ENCODE measurements around the gene TCHH. TPM values are rescaled to one million over a fixed set of nuclear protein-coding genes. Genes with fewer than 3 reads are reported as not detected.
"Not testable (repeated sequence)": the region's sequence is repeated elsewhere in the genome, so short reads cannot be mapped to it uniquely, and the experiment has no call there.

The TCHH gene
- polyA plus RNA-seq, 3 donors, result 0.03 to 0.06 (median 0.04) TPM

- DNase-seq, result peak; percentile 11
Measured at GRCh38 chr1:152112885-152113432, 2.3 kb downstream of the TCHH start.

- peak; percentile 20 for DNase-seq
Measured at GRCh38 chr1:152112101-152112884, 3.0 kb downstream of the TCHH start.

DNA sequence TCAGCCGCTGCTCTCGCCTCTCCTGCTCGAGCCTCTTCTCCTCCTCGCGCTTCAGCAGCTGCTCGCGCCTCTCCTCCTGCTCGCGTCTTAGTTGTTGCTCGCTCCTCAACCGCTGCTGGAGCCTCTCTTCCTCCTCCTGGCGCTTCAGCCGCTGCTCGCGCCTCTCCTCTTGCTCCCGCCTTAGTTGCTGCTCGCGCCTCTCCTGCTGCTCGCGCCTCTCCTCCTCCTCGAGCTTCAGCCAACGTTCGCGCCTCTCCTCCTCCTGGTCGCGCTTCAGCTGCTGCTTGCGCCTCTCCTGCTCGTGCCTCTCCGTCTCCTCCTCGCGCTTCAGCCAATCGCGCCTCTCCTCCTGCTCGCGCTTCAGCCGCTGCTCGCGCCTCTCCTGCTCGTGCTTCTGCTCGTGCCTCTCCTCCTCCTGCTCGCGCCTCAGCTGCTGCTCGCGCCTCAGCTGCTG is 3.7 kb downstream of the TCHH start:
- DNase-seq, result peak; percentile 38

DNA sequence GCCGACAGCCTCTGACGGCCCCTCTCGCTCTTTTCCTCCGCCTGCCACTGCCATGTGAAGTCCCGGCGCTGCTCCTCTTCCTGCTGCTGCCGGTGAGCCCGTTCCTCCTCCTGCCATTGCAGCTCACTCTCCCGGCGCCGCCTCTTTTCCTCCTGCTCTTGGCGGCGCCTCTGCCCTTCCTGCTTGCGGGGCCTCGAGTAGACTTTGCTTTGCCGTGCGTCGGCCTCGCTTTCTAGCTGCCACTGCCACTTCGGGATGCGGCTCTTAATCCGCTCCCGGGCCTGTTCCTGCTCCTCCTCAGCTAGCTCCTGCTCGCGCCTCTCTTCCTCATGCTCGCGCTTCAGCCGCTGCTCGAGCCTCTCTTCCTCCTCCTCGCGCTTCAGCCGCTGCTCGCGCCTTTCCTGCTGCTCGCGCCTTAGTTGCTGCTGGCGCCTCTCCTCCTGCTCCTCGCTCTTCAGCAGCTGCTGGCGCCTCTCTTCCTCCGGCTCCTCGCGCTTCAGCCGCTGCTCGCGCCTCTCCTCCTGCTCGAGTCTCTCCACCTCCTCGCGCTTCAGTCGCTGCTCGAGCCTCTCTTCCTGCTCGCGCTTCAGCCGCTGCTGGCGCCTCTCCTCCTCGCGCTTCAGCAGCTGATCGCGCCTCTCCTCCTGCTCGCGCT is 4.3 kb downstream of the TCHH start:
- peak; percentile 37 for DNase-seq

DNA sequence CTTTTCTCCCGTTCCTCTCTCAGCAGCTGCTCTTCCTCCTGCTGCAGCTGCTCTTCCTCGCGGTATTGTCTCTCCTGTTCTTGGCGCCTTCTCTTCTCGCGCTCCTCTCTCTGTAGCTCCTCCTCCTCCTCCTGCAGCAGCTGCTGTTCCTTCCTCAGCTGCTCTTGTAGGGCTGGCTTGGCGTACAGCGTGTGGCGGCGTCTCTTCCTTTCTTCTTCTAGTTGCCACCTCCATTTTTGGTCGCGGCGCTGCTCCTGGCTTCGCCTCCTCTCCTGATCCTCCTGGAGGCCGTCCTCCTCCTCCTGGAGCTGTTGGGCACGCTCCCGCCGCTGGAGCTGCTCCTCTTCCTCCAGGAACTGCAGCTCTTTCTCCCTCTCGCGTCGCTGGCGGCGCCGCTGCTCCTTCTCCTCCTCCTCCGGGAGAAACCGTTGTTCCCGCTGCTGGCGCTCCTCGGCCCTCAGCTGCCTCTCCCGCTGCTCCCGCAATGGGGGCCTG is 4.8 kb downstream of the TCHH start:
- DNase-seq, result peak; percentile 19

- no peak for DNase-seq
Measured at GRCh38 chr1:152109998-152110294, 5.3 kb downstream of the TCHH start.

GRCh38 chr1:152109231-152109997 is 5.8 kb downstream of the TCHH start:
- DNase-seq, result peak; percentile 20

GRCh38 chr1:152108882-152109222 is 6.4 kb downstream of the TCHH start:
- no peak for DNase-seq

DNA sequence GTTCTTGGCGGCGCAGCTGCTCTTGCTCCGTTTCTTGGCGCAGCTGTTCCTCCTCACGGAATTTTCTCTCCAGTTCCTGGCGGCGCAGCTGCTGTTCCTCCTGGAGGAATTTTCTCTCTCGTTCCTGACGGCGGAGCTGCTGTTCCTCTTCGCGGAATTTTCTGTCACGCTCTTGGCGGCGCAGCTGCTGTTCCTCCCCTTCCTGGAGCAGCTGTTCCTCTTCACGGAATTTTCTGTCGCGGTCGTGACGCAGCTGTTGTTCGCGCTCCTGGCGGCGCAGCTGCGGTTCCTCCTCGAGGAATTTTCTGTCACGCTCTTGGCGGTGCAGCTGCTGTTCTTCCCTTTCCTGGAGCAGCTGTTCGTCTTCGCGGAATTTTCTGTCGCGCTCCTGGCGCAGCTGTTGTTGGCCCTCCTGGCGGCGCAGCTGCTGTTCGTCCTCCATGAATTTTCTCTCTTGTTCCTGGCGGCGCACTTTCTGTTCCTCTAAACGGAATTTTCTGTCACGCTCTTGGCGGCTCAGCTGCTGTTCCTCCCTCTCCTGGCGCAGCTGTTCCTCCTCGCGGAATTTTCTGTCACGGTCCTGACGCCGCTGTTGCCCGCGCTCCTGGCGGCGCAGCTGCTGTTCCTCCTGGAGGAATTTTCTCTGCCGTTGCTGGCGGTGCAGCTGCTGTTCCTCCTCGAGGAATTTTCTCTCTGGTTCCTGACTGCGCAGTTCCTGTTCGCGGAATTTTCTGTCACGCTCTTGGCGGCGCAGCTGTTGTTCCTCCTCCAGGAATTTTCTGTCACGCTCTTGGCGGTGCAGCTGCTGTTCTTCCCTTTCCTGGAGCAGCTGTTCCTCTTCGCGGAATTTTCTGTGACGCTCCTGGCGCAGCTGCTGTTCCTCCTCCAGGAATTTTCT is 7.0 kb downstream of the TCHH start:
- DNase-seq, result peak; percentile 20

DNA sequence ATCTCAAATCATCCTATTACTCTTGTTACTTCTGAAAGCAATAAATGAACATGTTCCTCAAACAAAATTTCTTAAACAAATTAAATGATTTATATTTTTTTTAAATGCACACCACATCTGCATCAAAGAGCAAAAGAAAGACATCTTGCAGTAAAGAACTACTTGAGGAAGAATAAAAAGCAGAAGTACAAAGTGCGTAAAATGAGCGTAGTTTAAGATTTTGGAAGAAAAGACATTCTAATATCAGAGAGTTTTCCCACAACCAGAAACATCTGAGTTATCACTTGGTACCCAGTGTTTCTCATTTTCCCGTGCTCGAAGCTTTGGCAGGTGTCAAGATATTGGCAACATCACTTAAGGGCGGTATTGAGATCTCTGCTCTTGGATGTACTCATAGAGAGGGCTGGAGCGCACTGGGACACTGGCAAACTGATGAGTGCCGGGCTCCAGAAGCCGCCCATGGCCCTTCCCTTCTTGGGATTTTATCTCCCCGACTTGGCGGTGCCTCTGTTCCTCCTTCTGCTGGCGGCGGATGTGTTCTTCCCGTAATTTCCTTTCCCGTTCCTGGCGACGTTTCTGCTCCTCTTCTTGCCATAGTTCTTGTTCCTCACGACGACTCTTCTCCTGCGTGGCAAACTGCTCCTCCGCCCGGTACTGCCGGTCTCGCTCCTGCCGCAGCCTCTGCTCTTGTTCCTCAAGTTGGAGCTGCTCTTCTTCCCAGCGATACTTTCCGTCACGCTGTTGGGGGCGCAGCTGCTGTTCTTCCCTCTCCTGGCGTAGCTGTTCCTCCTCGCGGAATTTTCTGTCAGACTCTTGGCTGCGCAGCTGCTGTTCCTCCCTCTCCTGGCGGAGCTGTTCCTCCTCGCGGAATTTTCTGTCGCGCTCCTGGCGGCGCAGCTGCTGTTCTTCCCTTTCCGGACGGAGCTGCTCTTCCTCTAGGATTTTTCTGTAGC is 7.9 kb downstream of the TCHH start:
- no peak for DNase-seq

- DNase-seq, result no peak
Measured at GRCh38 chr1:152104854-152105253, 10.4 kb downstream of the TCHH start.

GRCh38 chr1:152096931-152097330 is 18.3 kb downstream of the TCHH start:
- no peak for DNase-seq

- DNase-seq, result no peak
Measured at GRCh38 chr1:152089014-152089674, 26.1 kb downstream of the TCHH start, which contains the start of gene TCHHL1. Gene TCHHL1, minus strand, starts transcription at chr1:152089064. Its CDS starts 921 bp downstream, at chr1:152088143.

GRCh38 chr1:152086760-152087159 is 28.5 kb downstream of the TCHH start:
- DNase-seq, result no peak

DNA sequence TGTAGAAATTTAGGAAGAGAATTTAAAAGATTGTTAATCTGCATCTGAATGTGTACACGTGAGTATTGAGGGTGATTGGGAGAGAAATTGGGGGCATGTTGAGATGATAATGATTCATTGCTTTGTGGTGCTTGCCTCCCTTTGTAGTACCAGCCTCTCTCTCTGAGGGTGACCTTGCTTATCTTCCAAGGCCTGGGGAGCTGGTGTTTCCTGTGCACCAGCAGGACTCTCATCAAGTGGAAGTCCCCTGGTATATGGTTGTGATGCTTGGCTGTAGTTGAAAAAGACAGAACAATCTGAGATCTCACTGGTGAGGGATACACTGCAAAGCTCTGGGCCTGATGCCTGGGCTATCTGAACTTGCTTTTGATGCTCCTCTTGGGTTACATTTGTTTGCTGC is 30.4 kb downstream of the TCHH start:
- DNase-seq, result no peak

GRCh38 chr1:152081026-152081425 is 34.2 kb downstream of the TCHH start:
- DNase-seq, result not testable (repeated sequence)

GRCh38 chr1:152080494-152080893 is 34.8 kb downstream of the TCHH start:
- DNase-seq, result not testable (repeated sequence)

- no peak for DNase-seq
Measured at GRCh38 chr1:152078831-152079441, 36.3 kb downstream of the TCHH start.

GRCh38 chr1:152072311-152072710 is 42.9 kb downstream of the TCHH start:
- no peak for DNase-seq

Data from renal pelvis (tissue), 4 donors.